Skeletal muscle cell (primary cell): ENCODE measurements around the gene LINGO4.

ENCODE experiments used
- DNase-seq: peaks from one replicate; pipeline ENCODE4 v3.0.0-alpha.2; 2010; ENCODE audit warnings: low read depth
- H3K4me3 ChIP-seq: 2 replicates; pipeline ENCODE4 v1.5.1; 2011; ENCODE audit warnings: low read depth, mild to moderate bottlenecking, control low read depth, low read length, moderate library complexity

Gene LINGO4

DNA sequence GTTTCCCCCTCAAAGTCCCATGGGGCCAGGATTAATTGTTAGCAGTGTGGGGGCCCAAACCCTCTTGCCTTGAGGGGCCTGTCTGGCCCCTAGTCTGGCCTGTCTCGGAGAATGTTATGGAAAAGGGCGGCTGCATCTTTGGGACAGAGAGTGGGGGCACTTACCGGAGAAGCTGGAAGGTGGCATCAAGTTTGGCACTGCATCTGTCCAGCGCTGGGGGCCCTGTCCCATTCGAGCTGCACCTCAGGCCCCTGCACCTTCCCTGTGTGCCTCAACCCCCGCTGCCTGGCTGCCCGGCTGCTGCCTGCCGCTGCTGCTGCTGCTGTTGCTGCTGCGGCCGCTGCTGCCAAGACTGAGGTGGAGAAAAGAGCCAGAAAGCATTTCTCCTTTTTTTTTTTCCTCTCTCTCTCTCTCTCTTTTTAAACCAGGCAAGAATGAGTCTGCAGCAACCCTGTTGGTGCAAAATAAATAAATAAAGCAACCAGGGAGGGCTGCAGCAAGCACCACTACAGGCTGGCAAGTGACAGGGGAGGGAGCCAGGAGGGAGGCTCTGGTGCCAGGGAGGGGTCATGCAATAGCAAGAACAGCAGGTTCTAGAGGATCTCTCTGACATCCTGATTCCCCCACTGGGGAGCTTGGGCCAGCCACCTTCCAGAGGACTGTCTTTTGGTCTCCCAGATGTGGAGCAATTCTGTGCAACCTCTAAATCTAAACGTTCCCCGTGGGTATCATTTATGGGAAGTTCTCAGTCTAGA is at the start of gene LINGO4:
LINGO4 (minus strand) TSS at position 354 of the 755 bp plus-strand sequence. CDS start 2,715 bp downstream, outside the sequence.
- no peak for DNase-seq

DNA sequence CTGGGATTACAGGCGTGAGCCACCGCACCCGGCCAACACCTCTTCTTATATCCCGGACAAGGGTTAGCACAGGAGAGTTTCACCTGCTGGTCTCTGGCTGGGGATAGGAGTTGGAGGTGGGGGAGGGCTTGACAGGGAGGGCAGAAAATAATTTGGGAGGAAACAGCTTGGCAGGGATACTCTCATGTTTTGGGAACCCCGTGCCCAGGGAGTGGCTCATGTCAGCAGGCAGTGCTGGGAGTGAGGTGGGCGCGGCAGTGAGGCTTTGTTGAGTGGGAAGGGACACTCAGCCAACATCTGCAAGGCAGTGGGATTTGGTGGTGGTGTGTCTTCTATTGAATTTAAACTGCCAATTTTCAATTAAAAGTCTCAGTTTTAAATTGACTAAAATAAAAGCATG is 49.4 kb upstream of the LINGO4 start:
- DNase-seq, result no peak
- no peak overlapping the region for H3K4me3 ChIP-seq

More for the DNA sequence above, at the start of gene LINGO4:
- no peak within 1 kb of the TSS for H3K4me3 ChIP-seq

- DNase-seq, result no peak
- no peak within 1 kb of the TSS for H3K4me3 ChIP-seq
These were observed 48.3 kb upstream of the LINGO4 start, which contains the start of gene THEM5 for GRCh38 chr1:151853411-151853943. Gene THEM5 (minus strand): TSS chr1:151853712. CDS start chr1:151853565, 147 bp downstream.

DNA sequence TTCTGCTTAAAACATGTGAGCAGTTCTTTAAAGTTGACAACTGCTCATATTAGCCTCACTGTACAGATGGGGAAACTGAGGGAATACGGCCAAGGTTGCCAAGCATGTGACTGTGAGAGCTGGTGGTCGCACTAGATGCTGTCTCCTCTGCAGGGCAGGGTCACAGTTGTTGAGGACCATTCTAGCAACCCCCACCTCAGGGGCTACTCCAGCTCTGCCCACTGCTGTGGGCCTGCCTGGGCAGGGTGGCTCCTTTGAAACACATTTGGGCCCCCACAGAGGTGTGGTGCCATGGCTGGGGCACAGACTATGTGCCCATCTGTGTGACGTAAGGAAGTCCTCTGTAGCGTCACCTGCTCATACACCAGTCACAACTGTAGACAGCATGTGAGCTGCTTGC is 47.5 kb upstream of the LINGO4 start:
- H3K4me3 ChIP-seq, result no peak overlapping the region
- no peak for DNase-seq

DNA sequence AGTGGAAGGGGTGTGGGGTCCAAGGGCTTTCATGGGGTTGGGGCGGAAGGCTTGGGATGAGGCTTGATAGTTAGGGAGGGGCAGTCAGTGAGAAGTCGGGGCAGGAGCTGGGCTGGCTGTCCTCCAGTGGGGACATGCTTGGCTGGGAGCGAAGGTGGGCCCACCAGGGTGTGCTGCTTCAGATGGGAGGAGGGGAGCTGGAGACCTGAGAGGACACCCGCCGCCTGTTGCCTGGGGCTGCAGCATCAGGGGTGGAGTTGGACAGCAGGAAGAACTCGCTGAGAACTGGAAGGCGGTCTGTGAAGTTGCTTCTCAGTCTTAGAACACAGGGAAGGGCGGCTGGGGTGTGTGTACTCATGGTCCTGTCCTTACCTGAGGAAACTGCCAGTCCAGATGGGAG is 46.7 kb upstream of the LINGO4 start:
- DNase-seq, result no peak

GRCh38 chr1:151849871-151850270 is 44.7 kb upstream of the LINGO4 start:
- DNase-seq, result no peak
- H3K4me3 ChIP-seq, result no peak overlapping the region

More for the DNA sequence above, 46.7 kb upstream of the LINGO4 start:
- H3K4me3 ChIP-seq, result no peak overlapping the region

- no peak overlapping the region for H3K4me3 ChIP-seq
These were observed 43.9 kb upstream of the LINGO4 start for GRCh38 chr1:151849126-151849525.

DNA sequence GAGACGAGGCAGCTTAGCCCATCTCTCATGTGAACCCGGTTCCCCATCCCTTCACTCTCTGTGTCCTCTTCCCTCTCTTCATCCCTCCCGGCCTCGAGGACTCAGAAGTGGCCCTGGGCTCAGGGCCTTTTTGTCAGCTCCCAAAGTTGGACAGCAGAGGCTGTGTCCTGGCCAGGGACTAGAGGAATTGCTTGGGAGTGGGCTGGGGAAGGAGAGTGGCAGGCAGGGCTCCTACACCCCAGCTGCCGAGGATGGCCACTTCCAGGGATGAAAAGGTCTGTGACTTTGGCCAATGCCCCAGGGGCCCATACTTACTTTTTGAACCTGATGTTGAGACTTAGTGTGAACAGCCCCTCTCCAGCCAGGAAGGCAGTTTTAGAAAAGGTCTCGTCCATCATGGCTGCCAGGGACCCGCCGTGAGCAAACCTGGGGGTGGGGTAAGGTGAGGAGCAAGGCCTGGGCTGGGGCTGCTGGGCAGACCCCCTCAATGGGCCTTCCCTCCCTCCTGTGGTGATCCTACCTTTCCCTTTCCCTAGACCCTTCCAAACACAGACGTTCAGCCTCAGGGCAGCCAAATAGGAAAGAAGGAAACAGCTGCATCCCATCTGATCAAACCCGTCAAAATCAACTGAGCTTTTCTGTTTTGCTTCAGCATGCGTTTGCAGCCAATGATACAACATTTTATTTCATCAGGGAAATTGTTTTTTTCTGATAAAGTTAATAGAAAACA is 42.8 kb upstream of the LINGO4 start:
- DNase-seq, result no peak
- H3K4me3 ChIP-seq, result no peak overlapping the region

More at GRCh38 chr1:151849126-151849525, 43.9 kb upstream of the LINGO4 start:
- DNase-seq, result no peak

- no peak overlapping the region for H3K4me3 ChIP-seq
- no peak for DNase-seq
These were observed 41.5 kb upstream of the LINGO4 start for GRCh38 chr1:151846686-151847237.

- H3K4me3 ChIP-seq, result no peak overlapping the region
- DNase-seq, result peak; percentile 17
These were observed 40.9 kb upstream of the LINGO4 start for GRCh38 chr1:151846062-151846568.

DNA sequence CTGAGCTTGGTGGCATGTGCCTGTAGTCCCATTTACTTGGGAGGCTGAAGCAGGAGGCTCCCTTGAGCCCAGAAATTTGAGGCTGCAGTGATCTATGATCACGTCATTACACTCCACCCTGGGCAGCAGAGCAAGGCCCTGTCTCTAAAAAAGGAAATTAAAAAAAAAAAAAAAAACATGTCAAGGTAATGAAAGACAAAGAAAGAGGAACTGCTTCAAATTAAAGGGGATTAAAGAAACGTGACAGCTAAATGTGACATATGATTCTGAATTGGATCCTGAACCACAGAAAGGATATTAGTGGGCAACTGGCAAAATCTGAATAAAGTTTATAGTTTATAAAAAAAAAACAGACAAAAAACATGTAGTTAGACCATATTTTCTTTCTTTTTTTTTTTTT is 38.2 kb upstream of the LINGO4 start:
- DNase-seq, result no peak
- no peak overlapping the region for H3K4me3 ChIP-seq

- peak; percentile 52 for DNase-seq
- H3K4me3 ChIP-seq, result no peak overlapping the region
These were observed 35.9 kb upstream of the LINGO4 start for GRCh38 chr1:151841141-151841540.

- no peak overlapping the region for H3K4me3 ChIP-seq
- no peak for DNase-seq
These were observed 35.2 kb upstream of the LINGO4 start for GRCh38 chr1:151840421-151840820.

GRCh38 chr1:151839457-151840403 is 34.5 kb upstream of the LINGO4 start, which contains the start of gene C2CD4D:
Gene C2CD4D (minus strand): TSS chr1:151839820. CDS start chr1:151838989, 831 bp downstream.
- peak within 1 kb of the TSS; percentile 34 for H3K4me3 ChIP-seq
- DNase-seq, result no peak

DNA sequence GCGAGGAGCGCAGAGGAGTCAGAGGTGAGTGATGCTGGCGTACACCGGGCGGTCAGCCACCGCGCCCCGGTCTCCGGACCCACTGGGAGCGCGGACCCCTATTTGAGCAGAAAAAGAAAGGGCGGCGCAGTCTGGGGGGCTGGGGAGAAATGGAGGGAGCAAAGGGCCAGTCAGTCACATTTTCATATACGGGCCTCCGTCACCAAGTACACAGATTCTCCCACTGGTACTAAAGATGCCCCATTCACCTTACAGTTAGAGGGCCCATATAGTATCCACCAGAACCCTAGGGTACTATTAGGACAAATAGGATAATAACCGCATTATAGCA is 33.8 kb upstream of the LINGO4 start:
- no peak overlapping the region for H3K4me3 ChIP-seq
- no peak for DNase-seq

DNA sequence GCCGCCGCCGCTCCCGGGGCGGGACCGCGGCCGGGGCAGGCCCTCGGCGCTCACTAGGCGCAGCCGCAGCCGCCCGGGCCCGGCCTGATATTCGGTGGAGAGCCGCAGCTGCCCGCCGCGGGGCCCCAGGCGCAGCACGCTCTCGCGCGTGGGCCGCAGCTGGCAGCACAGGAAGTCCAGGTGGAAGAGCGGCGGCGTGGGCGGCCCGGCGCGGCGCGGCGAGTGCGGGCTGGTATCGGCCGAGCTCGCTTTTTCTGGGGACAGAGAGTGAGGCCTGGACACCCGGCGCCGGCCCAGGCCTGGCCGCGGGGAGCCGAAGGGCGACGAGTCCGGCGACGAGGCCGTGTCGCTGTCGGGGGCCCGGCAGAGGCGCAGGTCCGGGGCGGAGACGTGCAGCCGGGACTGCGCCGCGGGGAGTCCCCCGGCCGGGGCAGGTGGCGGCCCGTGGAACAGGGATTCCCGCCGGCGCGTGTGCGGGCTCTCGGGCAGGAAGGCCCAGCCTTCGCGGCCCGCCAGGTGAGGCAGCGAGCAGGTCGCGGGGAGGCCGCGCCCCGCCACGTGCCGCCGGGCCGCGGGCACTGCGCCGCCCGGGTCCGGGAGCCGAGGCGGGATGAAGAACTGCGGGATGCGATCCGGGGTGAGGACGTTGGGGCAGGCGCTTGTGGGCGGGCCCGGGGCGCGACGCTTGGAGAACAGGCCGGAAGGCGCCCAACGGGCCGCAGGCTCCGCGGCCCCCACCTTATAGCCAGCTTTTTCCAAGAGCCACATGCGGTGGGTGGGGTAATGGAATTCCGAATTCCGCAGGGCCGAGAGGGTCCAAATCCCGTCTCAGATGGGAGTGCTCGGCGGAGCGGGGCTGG is 33.2 kb upstream of the LINGO4 start:
- no peak for DNase-seq
- H3K4me3 ChIP-seq, result peak overlapping the region; percentile 34

- DNase-seq, result no peak
- H3K4me3 ChIP-seq, result no peak overlapping the region
These were observed 32.6 kb upstream of the LINGO4 start for GRCh38 chr1:151837884-151838221.

- no peak for DNase-seq
- H3K4me3 ChIP-seq, result no peak overlapping the region
These were observed 32.0 kb upstream of the LINGO4 start for GRCh38 chr1:151837197-151837596.
